ENCODE results near the gene INSM2. TPM values are rescaled to one million over a fixed set of nuclear protein-coding genes. Genes with fewer than 3 reads are reported as not detected.

The INSM2 gene
- total RNA-seq (2021; ENCODE audit: unreplicated experiment) (not detected), Bru-seq, nascent RNA (not detected), BruChase-seq, experiment 1, labeled RNA remaining after a 6-hour chase (percentile 14 among the genes with signal in this experiment), BruChase-seq, experiment 2, labeled RNA remaining after a 2-hour chase (not detected)
- not detected in 2 replicates for polyA plus RNA-seq (2012)
- long read RNA-seq = 0 reads

GRCh38 chr14:35533357-35534207, at the start of gene INSM2:
INSM2 (plus strand) TSS chr14:35534164; CDS start chr14:35534253, 89 bp downstream.
- 0 out of 4 replicates have a peak, but pooled peaks cover 0 to 7% of the 10 kb centered on the region in 2 experiments for H3K4me1 ChIP-seq (ENCODE audit: control insufficient read depth in 1 of 2, insufficient read depth in 2 of 2, low read length in 2 of 2)
- H3K27ac ChIP-seq (ENCODE audit: low read depth, low read length) = no peak within 1 kb of the TSS
- no peaks in the 10 kb centered on the region for H3K9me2 ChIP-seq (ENCODE audit: insufficient read depth)
- H3K9me3 ChIP-seq (ENCODE audit: control insufficient read depth in 1 of 2, insufficient read depth in 1 of 2, low read depth in 1 of 2, low read length in 2 of 2) = no peaks in the 10 kb centered on the region
- no peak within 1 kb of the TSS for H3K9ac ChIP-seq (ENCODE audit: low read length)
- DNase-seq (ENCODE audit: low read depth, low spot score) (no peak), ATAC-seq (peak; percentile 91)
- RAD21 ChIA-PET (ENCODE audit: low non-redundant PET in 1 of 2, low total read pairs in 2 of 2, uncharacterized antibody in 2 of 2, unreplicated experiment in 2 of 2) = no interaction called here
- H4K20me1 ChIP-seq (ENCODE audit: insufficient read depth) = no peaks in the 10 kb centered on the region
- POLR2A ChIA-PET = interaction anchor here (0.7 kb wide), 1 partner anchor 79 kb away, joined by 3 read pairs; no protein-coding TSS in a partner anchor
- intact Hi-C loops (cut with micrococcal nuclease) = no loop called here
- H3K4me2 ChIP-seq (ENCODE audit: low read length) = peak within 1 kb of the TSS; percentile 74
- peak within 1 kb of the TSS; percentile 32 to 55 for H3K4me3 ChIP-seq (replicated peaks in 1 of 2; ENCODE audit: low read depth in 1 of 2, low read length in 2 of 2)
- H3K36me3 ChIP-seq (ENCODE audit: control insufficient read depth in 1 of 2, insufficient read depth in 2 of 2, low read length in 2 of 2) = no peaks in the 10 kb centered on the region
- H3K79me2 ChIP-seq (ENCODE audit: insufficient read depth, low read length) = no peaks in the 10 kb centered on the region
- BruUV-seq (replicated peaks) = no TSS peak
- CTCF ChIA-PET = no interaction called here
- H3K27me3 ChIP-seq (ENCODE audit: insufficient read depth, low read length) = no peaks in the 10 kb centered on the region
- H2AFZ ChIP-seq (ENCODE audit: low read depth, low read length, poor library complexity, severe bottlenecking) = no peak within 1 kb of the TSS
- TF ChIP-seq TCF7L2 (IDR thresholded peaks at IDR 0.05; ENCODE audit: borderline replicate concordance, extremely low read depth, insufficient read depth, insufficient read length) (no peak), ATF3 (IDR thresholded peaks at IDR 0.05) (no peak), SIN3A (IDR thresholded peaks at IDR 0.05; ENCODE audit: low read depth) (no peak), MAX (IDR thresholded peaks at IDR 0.05) (no peak), JUND (IDR thresholded peaks at IDR 0.05) (no peak), CEBPB (IDR thresholded peaks at IDR 0.05; ENCODE audit: low read depth) (no peak), ELF1 (IDR thresholded peaks at IDR 0.05; ENCODE audit: borderline replicate concordance, low read depth) (no peak), POLR2AphosphoS5 (IDR thresholded peaks at IDR 0.05; ENCODE audit: low read depth, low read length) (no peak), REST (IDR thresholded peaks at IDR 0.05; ENCODE audit: low read depth) (no peak), FOSL1 (IDR thresholded peaks at IDR 0.05; ENCODE audit: low read depth) (no peak), EGR1 (IDR thresholded peaks at IDR 0.05; ENCODE audit: low read depth) (no peak), EZH2 (IDR thresholded peaks at IDR 0.05) (no peak), CBX3 (IDR thresholded peaks at IDR 0.05; ENCODE audit: low read depth) (no peak), RAD21 (IDR thresholded peaks at IDR 0.05; ENCODE audit: low read depth) (no peak), SP1 (IDR thresholded peaks at IDR 0.05; ENCODE audit: low read depth) (no peak), ZFX (IDR thresholded peaks at IDR 0.05) (no peak)
